Keratinocyte (primary cell): Measurements from ENCODE around the gene NHP2. TPM values are rescaled to one million over a fixed set of nuclear protein-coding genes. Genes with fewer than 3 reads are reported as not detected.

Source experiments
- DNase-seq: peaks from one replicate; pipeline ENCODE4 v3.0.0-alpha.2; 2011; ENCODE audit warnings: low read depth, missing footprints, low spot score
- FAIRE-seq: peaks from 2 replicates; lab custom pipeline; 2011; peaks lifted over from hg19 to GRCh38; lab: Jason Lieb, UNC
- H2AFZ ChIP-seq: 2 replicates; pipeline ENCODE4 v1.6.0; 2012; ENCODE audit warnings: low read length, control low read depth, inconsistent platforms; ENCODE audit not compliant: control insufficient read depth
- H3K27ac ChIP-seq: 2 replicates; pipeline ENCODE4 v1.5.1; 2011; ENCODE audit warnings: low read length; ENCODE audit not compliant: control insufficient read depth, insufficient read depth
- H3K27me3 ChIP-seq: 3 replicates; pipeline ENCODE4 v1.6.0; 2011; ENCODE audit warnings: low read length; ENCODE audit not compliant: control insufficient read depth, insufficient read depth; ENCODE audit errors: extremely low read depth
- H3K36me3 ChIP-seq, 2 experiments: 2 replicates in 1 of 2; 3 replicates in 1 of 2; pipeline ENCODE4 v1.5.1; 2011; ENCODE audit warnings: low read length in 2 of 2, mild to moderate bottlenecking in 1 of 2; ENCODE audit not compliant: control insufficient read depth in 2 of 2, insufficient read depth in 2 of 2; ENCODE audit errors: extremely low read depth in 1 of 2
- H3K4me1 ChIP-seq: 3 replicates; pipeline ENCODE4 v1.5.1; 2011; ENCODE audit warnings: low read length; ENCODE audit not compliant: control insufficient read depth, insufficient read depth; ENCODE audit errors: extremely low read depth
- H3K4me2 ChIP-seq: 3 replicates; pipeline ENCODE4 v1.6.0; 2011; ENCODE audit warnings: low read depth, low read length; ENCODE audit not compliant: control insufficient read depth, insufficient read depth; ENCODE audit errors: extremely low read depth
- H3K4me3 ChIP-seq, 3 experiments: fragments of 200-600 bp in 1 of 3; sonication (generic) in 1 of 3; 2 replicates in 2 of 3; 3 replicates in 1 of 3; pipeline ENCODE4 v1.5.1; 2011 to 2016; ENCODE audit warnings: low read length in 3 of 3, mild to moderate bottlenecking in 3 of 3, control low read depth in 2 of 3, inconsistent platforms in 1 of 3, low read depth in 1 of 3, mixed read lengths in 1 of 3, mixed run types in 1 of 3, moderate library complexity in 1 of 3; ENCODE audit not compliant: control insufficient read depth in 2 of 3, insufficient read depth in 2 of 3; ENCODE audit errors: extremely low read depth in 1 of 3
- H3K79me2 ChIP-seq: 2 replicates; pipeline ENCODE4 v1.6.0; 2012; ENCODE audit warnings: low read length; ENCODE audit not compliant: control insufficient read depth, insufficient read depth
- H3K9ac ChIP-seq: 3 replicates; pipeline ENCODE4 v1.6.0; 2011; ENCODE audit warnings: low read length; ENCODE audit not compliant: control insufficient read depth, insufficient read depth; ENCODE audit errors: extremely low read depth
- H3K9me1 ChIP-seq: 3 replicates; pipeline ENCODE4 v1.6.0; 2011; ENCODE audit warnings: low read length; ENCODE audit not compliant: control insufficient read depth, insufficient read depth; ENCODE audit errors: extremely low read depth
- H3K9me3 ChIP-seq: 2 replicates; pipeline ENCODE4 v1.5.1; 2012; ENCODE audit warnings: low read depth, low read length; ENCODE audit not compliant: control insufficient read depth
- H4K20me1 ChIP-seq: 3 replicates; pipeline ENCODE4 v1.6.0; 2011; ENCODE audit warnings: low read length; ENCODE audit not compliant: control insufficient read depth, insufficient read depth; ENCODE audit errors: extremely low read depth
- CTCF ChIP-seq, 3 experiments: IDR thresholded peaks in 1 of 3; conservative IDR thresholded peaks in 1 of 3; optimal IDR thresholded peaks in 1 of 3; 2 replicates in 2 of 3; 3 replicates in 1 of 3; pipeline versions ENCODE3 to v1.5.1; 2011; ENCODE audit warnings: low read length in 3 of 3, mild to moderate bottlenecking in 3 of 3, moderate library complexity in 2 of 3, control low read depth in 1 of 3, inconsistent platforms in 1 of 3; ENCODE audit not compliant: insufficient read depth in 2 of 3; ENCODE audit errors: extremely low read depth in 1 of 3
- EZH2 ChIP-seq: IDR thresholded peaks from one replicate; pipeline ENCODE4 v1.6.1; 2012; ENCODE audit warnings: inconsistent platforms, mild to moderate bottlenecking, low read length, moderate library complexity
- dilution Hi-C: fragments of 300-500 bp; cut with MboI; formaldehyde crosslinking; loops from one replicate; pipeline ENCODE4 v1.7.0; 2020; ENCODE audit warnings: low sequenced_read_pairs; ENCODE audit not compliant: extremely low pct_ligation_motif_present
- polyA plus RNA-seq, 5 experiments: library from polyadenylated mRNA; depleted of rRNA in 3 of 5; stranded (reverse) in 3 of 5; stranded (forward) in 1 of 5; unstranded in 1 of 5; fragments of >200 nt; gene quantifications; 1 replicate in 1 of 5; 2 replicates in 3 of 5; 3 replicates in 1 of 5; pipeline versions ENCODE4 v1.2.1 to v1.2.3, GENCODE V29; 2011 to 2012; ENCODE audit warnings: missing spikeins in 2 of 5, low read depth in 1 of 5, low replicate concordance in 1 of 5

NHP2 gene
- polyA plus RNA-seq, 1 donor (not counting 4 experiments of a cell fraction or from before 2014, with no cell fraction given), result 186 TPM

- peak overlapping the region; percentile 53 for H3K9ac ChIP-seq
- no peaks in the 10 kb centered on the region for H3K27me3 ChIP-seq
- peak overlapping the region; percentile 77 for H3K27ac ChIP-seq
- no peak overlapping the region for H2AFZ ChIP-seq
- H3K36me3 ChIP-seq, result peaks cover 43 to 53% of the 10 kb centered on the region in 2 experiments
- H3K79me2 ChIP-seq, result peaks cover 2% of the 10 kb centered on the region
- H4K20me1 ChIP-seq, result peaks cover 8% of the 10 kb centered on the region
- peak; percentile 89 to 91 (median 90) for TF ChIP-seq CTCF (optimal IDR thresholded peaks at IDR 0.05 in 1 of 3, IDR thresholded peaks at IDR 0.05 in 1 of 3, conservative IDR thresholded peaks at IDR 0.05 in 1 of 3; ENCODE audit: extremely low read depth in 1 of 3, insufficient read depth in 2 of 3, low read length in 3 of 3)
- TF ChIP-seq EZH2, result no peak
- peak; percentile 79 for FAIRE-seq
- DNase-seq, result peak; percentile 65
- H3K9me1 ChIP-seq, result no peaks in the 10 kb centered on the region
- H3K4me2 ChIP-seq, result peak overlapping the region; percentile 47
- H3K9me3 ChIP-seq, result no peaks in the 10 kb centered on the region
- H3K4me3 ChIP-seq, result no peak overlapping the region
- H3K4me1 ChIP-seq, result peaks cover 15% of the 10 kb centered on the region
- dilution Hi-C loops, result no loop called here
These were observed 7.5 kb downstream of the NHP2 start for GRCh38 chr5:178145965-178146820.

- Histone ChIP-seq H3K9me3 (no peaks in the 10 kb centered on the region), H3K4me1 (peaks cover 15% of the 10 kb centered on the region), H3K36me3 (peaks cover 31 to 50% of the 10 kb centered on the region in 2 experiments), H3K27ac (no peak overlapping the region), H3K79me2 (peaks cover 2% of the 10 kb centered on the region), H2AFZ (no peak overlapping the region), H4K20me1 (peaks cover 8% of the 10 kb centered on the region), H3K4me3 (no peak overlapping the region), H3K27me3 (no peaks in the 10 kb centered on the region), H3K9me1 (no peaks in the 10 kb centered on the region), H3K4me2 (no peak overlapping the region), H3K9ac (no peak overlapping the region)
- FAIRE-seq, result no peak
- no peak for TF ChIP-seq CTCF (optimal IDR thresholded peaks at IDR 0.05 in 1 of 3, IDR thresholded peaks at IDR 0.05 in 1 of 3, conservative IDR thresholded peaks at IDR 0.05 in 1 of 3; ENCODE audit: extremely low read depth in 1 of 3, insufficient read depth in 2 of 3, low read length in 3 of 3)
- no peak for TF ChIP-seq EZH2
- dilution Hi-C loops, result no loop called here
- no peak for DNase-seq
These were observed 9.8 kb downstream of the NHP2 start for GRCh38 chr5:178143901-178144300.
